Aorta (tissue), 5 donors: ENCODE measurements around the gene SFN. TPM values are rescaled to one million over a fixed set of nuclear protein-coding genes. Genes with fewer than 3 reads are reported as not detected.
"Not testable (repeated sequence)": the region's sequence is repeated elsewhere in the genome, so short reads cannot be mapped to it uniquely, and the experiment has no call there.

Source experiments
- ATAC-seq: fragments of 200-7000 bp; cut with Tn5 transposase; one replicate; pipeline ENCODE4 v1.9.1; 2022; ENCODE audit warnings: moderate library complexity; ENCODE audit not compliant: low FRiP score
- DNase-seq, 2 donors: peaks; one replicate each; pipeline ENCODE4 v3.0.0-alpha.2; 2020
- H3K27ac ChIP-seq, 2 donors: one replicate each; pipeline ENCODE4 v1.5.1; 2013; ENCODE audit warnings: low read length in 2 of 2, mild to moderate bottlenecking in 2 of 2, moderate library complexity in 2 of 2, control low read depth in 1 of 2, inconsistent platforms in 1 of 2, low read depth in 1 of 2
- H3K27me3 ChIP-seq, 2 donors: one replicate each; pipeline ENCODE4 v1.6.1; 2013; ENCODE audit warnings: control low read depth in 1 of 2, low read length in 1 of 2, mild to moderate bottlenecking in 1 of 2, moderate library complexity in 1 of 2; ENCODE audit not compliant: insufficient read depth in 2 of 2, control insufficient read depth in 1 of 2
- H3K36me3 ChIP-seq, 2 donors: one replicate each; pipeline ENCODE4 v1.6.1; 2013; ENCODE audit warnings: control low read depth in 1 of 2, low read length in 1 of 2, mild to moderate bottlenecking in 1 of 2; ENCODE audit not compliant: insufficient read depth in 2 of 2, control insufficient read depth in 1 of 2
- H3K4me1 ChIP-seq, 2 donors: one replicate each; pipeline ENCODE4 v1.6.1; 2013; ENCODE audit warnings: low read length in 2 of 2, control low read depth in 1 of 2, mild to moderate bottlenecking in 1 of 2, moderate library complexity in 1 of 2; ENCODE audit not compliant: insufficient read depth in 2 of 2, control insufficient read depth in 1 of 2
- H3K4me3 ChIP-seq, 2 donors: one replicate each; pipeline ENCODE4 v1.5.1; 2013; ENCODE audit warnings: low read length in 2 of 2, control low read depth in 1 of 2, mild to moderate bottlenecking in 1 of 2
- H3K9me3 ChIP-seq: one replicate; pipeline ENCODE4 v1.6.1; 2013; ENCODE audit warnings: mild to moderate bottlenecking, low read length; ENCODE audit not compliant: control insufficient read depth
- WGBS, 2 donors: extraction: QIAGEN DNeasy Blood & Tissue Kit; methylation state at CpG; one replicate each; pipeline ENCODE4 v1.1.7; 2013; 5-methylcytosine and 5-hydroxymethylcytosine counted together
- intact Hi-C, 2 donors: fragments of 100-400 bp; cut with DNase I; formaldehyde crosslinking; loops; one replicate each; pipeline versions ENCODE4 v1.14.2 to v1.15.0; 2022
- polyA plus RNA-seq, 2 donors: library from polyadenylated mRNA; stranded (reverse); fragments of 200-250 nt; gene quantifications; one replicate each; pipeline ENCODE4 v1.2.3, GENCODE V29; 2013
- total RNA-seq, 2 donors: library from RNA; stranded (reverse); fragmentation: NEBNext Ultra II Directional; extraction: Animal tissue kit (Norgen Biotek cat#: 25700); gene quantifications; one replicate each; pipeline ENCODE4 v1.2.1, GENCODE V29; 2021
- donor health status: healthy with polysubstance abuse.
- donor health status: Bipolar disorder and iron deficiency.
- donor health status: DM: no; HTN: no; CAD: no.
- donor health status: DM: no; HTN: no; CAD: no.
- donor health status: DM: yes; HTN: yes; CAD: no.

The SFN gene
- total and polyA plus RNA-seq, 4 donors, result 3.3 to 18.3 (median 5.7) TPM

DNA sequence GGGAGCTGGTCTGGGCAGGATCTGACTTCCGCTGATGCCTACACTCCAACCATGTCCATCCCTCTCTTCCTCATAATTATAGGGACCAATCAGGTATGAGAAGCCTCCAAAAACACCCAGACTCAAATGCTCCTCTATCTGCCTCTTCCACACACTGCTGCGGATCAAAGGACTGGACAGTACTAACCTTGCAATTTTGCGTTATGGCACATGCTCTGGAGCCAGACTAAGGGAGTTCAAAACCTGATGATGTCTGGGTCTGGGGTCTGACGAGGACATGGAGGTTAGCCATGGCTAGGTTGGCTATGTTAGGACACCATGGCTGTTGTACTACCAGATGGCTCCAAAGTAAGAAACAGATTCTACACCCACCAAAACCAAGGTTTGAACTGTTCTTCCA, 16.8 kb downstream of the SFN start:
- Histone ChIP-seq H3K4me3 (no peak overlapping the region), H3K27me3 (no peaks in the 10 kb centered on the region), H3K27ac (no peak overlapping the region), H3K9me3 (no peaks in the 10 kb centered on the region), H3K36me3 (peaks cover 8 to 19% of the 10 kb centered on the region in 2 donors), H3K4me1 (no peaks in the 10 kb centered on the region)
- DNase-seq, result no peak
- intact Hi-C loops, result loop anchor here (5.0 to 10.0 kb wide), 2 partner anchors 65 to 67 kb away; no protein-coding TSS in a partner anchor
- WGBS, 2 donors, result 88 to 90% methylated on average over 4 of the region's 4 CpGs
- no peak for ATAC-seq

DNA sequence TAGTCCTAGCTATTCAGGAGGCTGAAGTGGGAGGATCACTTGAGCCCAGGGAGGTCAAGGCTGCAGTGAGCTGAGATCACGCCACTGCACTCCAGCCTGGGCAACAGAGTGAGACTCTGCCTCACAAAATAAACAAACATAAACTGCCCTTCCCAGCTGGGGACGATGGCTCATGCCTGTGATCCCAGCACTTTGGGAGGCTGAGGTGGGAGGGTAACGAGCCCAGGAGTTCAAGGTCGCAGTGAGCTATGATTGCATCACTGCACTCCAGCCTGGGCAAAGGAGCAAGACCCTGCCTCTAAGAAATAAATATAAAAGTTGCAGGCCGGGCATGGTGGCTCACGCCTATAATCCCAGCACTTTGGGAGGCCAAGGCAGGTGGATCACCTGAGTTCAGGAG, 18.7 kb downstream of the SFN start:
- intact Hi-C loops, H3K4me3 ChIP-seq, DNase-seq, H3K27me3 ChIP-seq, H3K9me3 ChIP-seq, ATAC-seq, H3K27ac ChIP-seq, H3K4me1 ChIP-seq: not testable (repeated sequence)
- WGBS, 2 donors, result 78 to 83% methylated on average over 6 of the region's 6 CpGs
- peaks cover 10 to 19% of the 10 kb centered on the region in 2 donors for H3K36me3 ChIP-seq

- no peaks in the 10 kb centered on the region for H3K27me3 ChIP-seq
- no peak for DNase-seq
- no peaks in the 10 kb centered on the region for H3K4me1 ChIP-seq
- H3K36me3 ChIP-seq, result peaks cover 10 to 19% of the 10 kb centered on the region in 2 donors
- H3K9me3 ChIP-seq, result no peaks in the 10 kb centered on the region
- H3K4me3 ChIP-seq, result no peak overlapping the region
- 81 to 84% methylated on average over 5 of the region's 5 CpGs for WGBS, 2 donors
- no peak overlapping the region for H3K27ac ChIP-seq
- ATAC-seq, result no peak
- intact Hi-C loops, result no loop called here
Observed at GRCh38 chr1:26882696-26883463, 19.9 kb downstream of the SFN start.

GRCh38 chr1:26887125-26887524, 24.2 kb downstream of the SFN start:
- intact Hi-C loops, result no loop called here
- Histone ChIP-seq H3K27me3 (no peaks in the 10 kb centered on the region), H3K4me3 (no peak overlapping the region), H3K4me1 (peaks cover 0 to 2% of the 10 kb centered on the region in 2 donors), H3K36me3 (peaks cover 12% of the 10 kb centered on the region in 2 donors), H3K9me3 (no peaks in the 10 kb centered on the region), H3K27ac (no peak overlapping the region)
- ATAC-seq (no peak), DNase-seq (no peak)
- 67 to 68% methylated on average over 1 of the region's 1 CpG for WGBS, 2 donors

- Histone ChIP-seq H3K36me3 (peaks cover 7 to 9% of the 10 kb centered on the region in 2 donors), H3K9me3 (no peaks in the 10 kb centered on the region), H3K4me3 (no peak overlapping the region), H3K27me3 (no peaks in the 10 kb centered on the region), H3K27ac (no peak overlapping the region), H3K4me1 (peaks cover 0 to 2% of the 10 kb centered on the region in 2 donors)
- DNase-seq, result no peak
- ATAC-seq, result no peak
- intact Hi-C loops, result no loop called here
- whole genome bisulfite sequencing, 2 donors, result 86 to 96% methylated on average over 1 of the region's 1 CpG
Observed at GRCh38 chr1:26888231-26888630, 25.3 kb downstream of the SFN start.

- Histone ChIP-seq H3K27me3 (no peaks in the 10 kb centered on the region), H3K9me3 (no peaks in the 10 kb centered on the region), H3K4me1 (peaks cover 0 to 2% of the 10 kb centered on the region in 2 donors), H3K36me3 (peaks cover 2 to 9% of the 10 kb centered on the region in 2 donors), H3K27ac (peak within 1 kb of the TSS; percentile 46 to 92), H3K4me3 (peak within 1 kb of the TSS; percentile 50 to 51)
- DNase-seq (peak; percentile 88 to 93), ATAC-seq (peak; percentile 93)
- WGBS, 2 donors, result 1% methylated on average over 80 to 89 of the region's 89 CpGs
- intact Hi-C loops, result no loop called here
Observed at GRCh38 chr1:26889551-26890466, 26.9 kb downstream of the SFN start, which contains the start of gene GPN2. Gene GPN2, minus strand, starts transcription at chr1:26890283. Its CDS starts 187 bp downstream, at chr1:26890096.

DNA sequence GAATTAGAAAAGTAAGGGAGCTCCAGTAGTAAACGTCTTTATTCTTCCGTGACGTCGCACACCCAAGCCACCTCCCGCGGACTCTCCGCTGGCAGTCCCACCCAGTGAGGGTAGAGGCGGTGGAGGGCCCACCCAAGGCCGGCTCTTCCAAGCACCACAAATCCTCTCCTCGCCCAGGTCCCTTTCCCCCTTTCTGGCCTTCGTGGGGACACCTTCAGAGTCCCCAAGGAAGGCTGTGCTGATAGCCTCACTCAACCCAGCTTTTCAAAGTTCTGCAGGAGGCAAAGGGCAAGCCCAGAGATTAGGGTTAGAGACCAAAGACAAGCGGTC, 27.5 kb downstream of the SFN start:
- ATAC-seq, result peak; percentile 47
- intact Hi-C loops, result no loop called here
- no peak for DNase-seq

GRCh38 chr1:26894263-26894662, 31.3 kb downstream of the SFN start:
- H3K27me3 ChIP-seq, result no peaks in the 10 kb centered on the region
- no peak for ATAC-seq
- H3K4me3 ChIP-seq, result no peak overlapping the region
- no peak overlapping the region for H3K27ac ChIP-seq
- no peak for DNase-seq
- H3K36me3 ChIP-seq, result no peaks in the 10 kb centered on the region
- intact Hi-C loops, result no loop called here
- no peaks in the 10 kb centered on the region for H3K9me3 ChIP-seq
- WGBS, 2 donors, result 90 to 91% methylated on average over 13 of the region's 13 CpGs
- no peaks in the 10 kb centered on the region for H3K4me1 ChIP-seq

More for the DNA sequence above, 27.5 kb downstream of the SFN start:
- H3K4me1 ChIP-seq, result peaks cover 0 to 2% of the 10 kb centered on the region in 2 donors
- H3K27ac ChIP-seq, result peak overlapping the region; percentile 38 to 92
- H3K9me3 ChIP-seq, result no peaks in the 10 kb centered on the region
- peaks cover 2 to 6% of the 10 kb centered on the region in 2 donors for H3K36me3 ChIP-seq
- H3K4me3 ChIP-seq, result peak overlapping the region in 1 of 2 donors; percentile 50
- WGBS, 2 donors, result 2 to 3% methylated on average over 12 of the region's 12 CpGs
- no peaks in the 10 kb centered on the region for H3K27me3 ChIP-seq
